KBM-7 (cell line): Measurements from ENCODE around the gene VIPR2.
"Not testable (repeated sequence)": the region's sequence is repeated elsewhere in the genome, so short reads cannot be mapped to it uniquely, and the experiment has no call there.

Source experiments
- DNase-seq: peaks from one replicate; pipeline ENCODE4 v3.0.0-alpha.2; 2015
- in situ Hi-C: fragments of 300-500 bp; cut with MboI; formaldehyde crosslinking; loops from 2 replicates; pipeline ENCODE4 v1.14.3; 2020; ENCODE audit warnings: low sequenced_read_pairs, low pct_unique_long_range_greater_than_20kb, mixed read lengths

VIPR2 gene

GRCh38 chr7:159083001-159083697, 61.5 kb downstream of the VIPR2 start:
- DNase-seq = no peak
- in situ Hi-C loops = no loop called here

GRCh38 chr7:159082075-159082474, 62.6 kb downstream of the VIPR2 start:
- in situ Hi-C loops = not testable (repeated sequence)

GRCh38 chr7:159078911-159079270, 65.8 kb downstream of the VIPR2 start:
- in situ Hi-C loops = no loop called here
- DNase-seq = no peak

More at GRCh38 chr7:159082075-159082474, 62.6 kb downstream of the VIPR2 start:
- DNase-seq = not testable (repeated sequence)

- in situ Hi-C loops = no loop called here
- DNase-seq = no peak
Observed at GRCh38 chr7:159078193-159078910, 66.3 kb downstream of the VIPR2 start.

GRCh38 chr7:159076333-159076732, 68.3 kb downstream of the VIPR2 start:
- no peak for DNase-seq
- in situ Hi-C loops = no loop called here

GRCh38 chr7:159075563-159076238, 69.0 kb downstream of the VIPR2 start:
- no peak for DNase-seq
- in situ Hi-C loops = no loop called here

- DNase-seq = no peak
- in situ Hi-C loops = no loop called here
Observed at GRCh38 chr7:159071260-159071659, 73.4 kb downstream of the VIPR2 start.

- in situ Hi-C loops = no loop called here
- DNase-seq = peak; percentile 37
Observed at GRCh38 chr7:159070431-159071148, 74.1 kb downstream of the VIPR2 start.

GRCh38 chr7:159068893-159069448, 75.7 kb downstream of the VIPR2 start:
- in situ Hi-C loops = no loop called here
- DNase-seq = no peak

- in situ Hi-C loops = no loop called here
- DNase-seq = no peak
Observed at GRCh38 chr7:159068488-159068811, 76.2 kb downstream of the VIPR2 start.

- in situ Hi-C loops = no loop called here
Observed at GRCh38 chr7:159067576-159068487, 76.8 kb downstream of the VIPR2 start.

GRCh38 chr7:159066816-159067575, 77.7 kb downstream of the VIPR2 start:
- no peak for DNase-seq
- in situ Hi-C loops = no loop called here

More at GRCh38 chr7:159067576-159068487, 76.8 kb downstream of the VIPR2 start:
- DNase-seq = no peak

GRCh38 chr7:159065852-159066480, 78.7 kb downstream of the VIPR2 start:
- DNase-seq = no peak
- in situ Hi-C loops = no loop called here

GRCh38 chr7:159064816-159065510, 79.7 kb downstream of the VIPR2 start:
- in situ Hi-C loops = no loop called here
- no peak for DNase-seq

GRCh38 chr7:159064121-159064815, 80.4 kb downstream of the VIPR2 start:
- DNase-seq = no peak
- in situ Hi-C loops = no loop called here
